Superior temporal gyrus (tissue), 1 donor: ENCODE results near the gene WFIKKN2.
"Not testable (repeated sequence)": the region's sequence is repeated elsewhere in the genome, so short reads cannot be mapped to it uniquely, and the experiment has no call there.

Source experiments
- DNase-seq: peaks from one replicate; pipeline ENCODE4 v3.0.0-alpha.2; 2016; ENCODE audit errors: extremely low spot score

WFIKKN2 gene

GRCh38 chr17:50835301-50836234, at the start of gene WFIKKN2:
WFIKKN2 (plus strand) TSS chr17:50835586; CDS start chr17:50835938, 352 bp downstream.
- no peak for DNase-seq

- peak; percentile 81 for DNase-seq
Measured at GRCh38 chr17:50785946-50786570, 49.3 kb upstream of the WFIKKN2 start.

GRCh38 chr17:50787106-50787505, 48.3 kb upstream of the WFIKKN2 start:
- no peak for DNase-seq

GRCh38 chr17:50790618-50791017, 44.8 kb upstream of the WFIKKN2 start:
- DNase-seq, result no peak

GRCh38 chr17:50792132-50792531, 43.3 kb upstream of the WFIKKN2 start:
- no peak for DNase-seq

- no peak for DNase-seq
Measured at GRCh38 chr17:50793007-50793406, 42.4 kb upstream of the WFIKKN2 start.

GRCh38 chr17:50794361-50794760, 41.0 kb upstream of the WFIKKN2 start:
- DNase-seq, result no peak

- DNase-seq, result no peak
Measured at GRCh38 chr17:50797135-50797810, 38.1 kb upstream of the WFIKKN2 start.

- DNase-seq, result no peak
Measured at GRCh38 chr17:50798424-50799288, 36.7 kb upstream of the WFIKKN2 start.

GRCh38 chr17:50799582-50799981, 35.8 kb upstream of the WFIKKN2 start:
- no peak for DNase-seq

- DNase-seq, result no peak
Measured at GRCh38 chr17:50800196-50800700, 35.1 kb upstream of the WFIKKN2 start.

- no peak for DNase-seq
Measured at GRCh38 chr17:50802609-50803571, 32.5 kb upstream of the WFIKKN2 start.

- no peak for DNase-seq
Measured at GRCh38 chr17:50803676-50804075, 31.7 kb upstream of the WFIKKN2 start.

- DNase-seq, result not testable (repeated sequence)
Measured at GRCh38 chr17:50804749-50805475, 30.5 kb upstream of the WFIKKN2 start.

GRCh38 chr17:50805486-50805885, 29.9 kb upstream of the WFIKKN2 start:
- no peak for DNase-seq

- no peak for DNase-seq
Measured at GRCh38 chr17:50806141-50806643, 29.2 kb upstream of the WFIKKN2 start.

GRCh38 chr17:50807009-50807408, 28.4 kb upstream of the WFIKKN2 start:
- DNase-seq, result no peak

GRCh38 chr17:50807675-50808074, 27.7 kb upstream of the WFIKKN2 start:
- no peak for DNase-seq

- no peak for DNase-seq
Measured at GRCh38 chr17:50808413-50808812, 27.0 kb upstream of the WFIKKN2 start.
